K562 (cell line): Measurements from ENCODE around the gene EIF4E3. TPM values are rescaled to one million over a fixed set of nuclear protein-coding genes. Genes with fewer than 3 reads are reported as not detected.

Experiments used
- ATAC-seq: fragments of 200-7000 bp; cut with Tn5 transposase; 3 replicates; pipeline ENCODE4 v1.9.1; 2020; ENCODE audit warnings: moderate library complexity
- BruUV-seq: library from RNA; stranded (reverse); fragments of 400-500 nt; replicated peaks from 2 replicates; lab custom pipeline; 2021; lab: Mats Ljungman, UMichigan
- CTCF ChIA-PET: fragments of 300-600 bp; formaldehyde crosslinking; extraction: SDS; loops from one replicate; lab custom pipeline; 2021; ENCODE audit warnings: low intra/inter-chr PET ratio; lab: Yijun Ruan, JAX
- POLR2A ChIA-PET: fragments of 300-600, 350-650 bp; sonication (Branson Sonifier 250); formaldehyde crosslinking; extraction: SDS; loops from one replicate; lab custom pipeline; 2021; ENCODE audit warnings: antibody characterized with exemption, inconsistent platforms; lab: Yijun Ruan, JAX
- DNase-seq, 4 experiments: peaks; one replicate each; pipeline versions ENCODE4 v3.0.0 to v3.0.0-alpha.2; 2011 to 2018; ENCODE audit warnings: low spot score in 3 of 4, mixed read lengths in 3 of 4; ENCODE audit errors: extremely low read depth in 1 of 4
- FAIRE-seq: peaks from 2 replicates; lab custom pipeline; 2011; peaks lifted over from hg19 to GRCh38; lab: Jason Lieb, UNC
- H2AFZ ChIP-seq: 2 replicates; pipeline ENCODE4 v1.6.0; 2011; ENCODE audit warnings: low read depth, low read length, control low read depth, inconsistent platforms
- H3K27ac ChIP-seq: fragments of 200-600 bp; 3 replicates; pipeline ENCODE4 v1.8.0; 2011; ENCODE audit warnings: low read depth, mild to moderate bottlenecking, control low read depth, inconsistent platforms, low read length, moderate library complexity, mixed read lengths; ENCODE audit errors: extremely low read depth
- H3K27me3 ChIP-seq, 2 experiments: fragments of 300-600 bp in 1 of 2; 2 replicates in 1 of 2; 3 replicates in 1 of 2; pipeline versions ENCODE4 v1.6.0 to v1.8.0; 2011; ENCODE audit warnings: inconsistent platforms in 2 of 2, low read length in 2 of 2, mild to moderate bottlenecking in 1 of 2, mixed read lengths in 1 of 2, moderate library complexity in 1 of 2; ENCODE audit not compliant: control insufficient read depth in 2 of 2, insufficient read depth in 2 of 2
- H3K36me3 ChIP-seq: fragments of 300-600 bp; 3 replicates; pipeline ENCODE4 v1.8.0; 2011; ENCODE audit warnings: mild to moderate bottlenecking, low read length, inconsistent platforms; ENCODE audit not compliant: control insufficient read depth, insufficient read depth
- H3K4me1 ChIP-seq, 2 experiments: fragments of 200-600 bp in 1 of 2; replicated peaks in 1 of 2; 2 replicates in 1 of 2; 3 replicates in 1 of 2; pipeline versions ENCODE4 v1.5.1 to v1.8.0; 2011; ENCODE audit warnings: inconsistent platforms in 2 of 2, low read length in 2 of 2, mild to moderate bottlenecking in 1 of 2, mixed read lengths in 1 of 2, moderate library complexity in 1 of 2; ENCODE audit not compliant: control insufficient read depth in 2 of 2, insufficient read depth in 2 of 2
- H3K4me2 ChIP-seq: 2 replicates; pipeline ENCODE4 v1.6.1; 2011; ENCODE audit warnings: low read length, control low read depth, inconsistent platforms, mixed read lengths; ENCODE audit not compliant: insufficient read depth
- H3K4me3 ChIP-seq: fragments of 200-600 bp; sonication (generic), shearing (Covaris generic); 2 replicates; pipeline ENCODE4 v1.5.1; 2016; ENCODE audit warnings: control low read depth, inconsistent platforms
- H3K79me2 ChIP-seq: fragments of 200-600 bp; 3 replicates; pipeline ENCODE4 v1.8.0; 2011; ENCODE audit warnings: low read length, inconsistent platforms; ENCODE audit not compliant: control insufficient read depth, insufficient read depth
- H3K9ac ChIP-seq, 2 experiments: 2 replicates each; pipeline versions ENCODE4 v1.6.0 to v1.6.1; 2011; ENCODE audit warnings: low read depth in 2 of 2, low read length in 2 of 2, control low read depth in 1 of 2, inconsistent platforms in 1 of 2, mild to moderate bottlenecking in 1 of 2, mixed read lengths in 1 of 2; ENCODE audit not compliant: insufficient read depth in 1 of 2
- H3K9me1 ChIP-seq: one replicate; pipeline ENCODE4 v1.6.0; 2011; ENCODE audit warnings: inconsistent platforms, mild to moderate bottlenecking, low read length, moderate library complexity; ENCODE audit not compliant: control insufficient read depth, insufficient read depth
- H3K9me3 ChIP-seq: replicated peaks from 2 replicates; pipeline ENCODE4 v1.5.1; 2011; ENCODE audit warnings: low read depth, low read length, inconsistent platforms; ENCODE audit not compliant: control insufficient read depth, insufficient read depth
- H4K20me1 ChIP-seq: replicated peaks from 2 replicates; pipeline ENCODE4 v1.6.1; 2011; ENCODE audit warnings: low read length, inconsistent platforms, mixed read lengths; ENCODE audit not compliant: control insufficient read depth, insufficient read depth
- KAT7 ChIP-seq: sonication (generic); formaldehyde crosslinking; IDR thresholded peaks from 2 replicates; pipeline ENCODE4 v1.8.0; 2022; ENCODE audit warnings: missing genetic modification reagents, mild to moderate bottlenecking, borderline replicate concordance
- NEUROD1 ChIP-seq: fragments of 150-350 bp; IDR thresholded peaks from 2 replicates; pipeline ENCODE4 v1.6.1; 2014; ENCODE audit warnings: borderline replicate concordance, low read length, low read depth; ENCODE audit not compliant: partially characterized antibody
- OTX1 ChIP-seq: fragments of 450-650 bp; formaldehyde crosslinking; IDR thresholded peaks from 2 replicates; pipeline ENCODE4 v1.4.0; 2022; ENCODE audit warnings: mild to moderate bottlenecking
- ZFP30 ChIP-seq: fragments of 250-450 bp; sonication (Bioruptor Pico); IDR thresholded peaks from 2 replicates; pipeline ENCODE4 v1.8.0; 2022; ENCODE audit warnings: moderate library complexity, mild to moderate bottlenecking, inconsistent platforms, borderline replicate concordance
- WGBS: fragments of 100-300 bp; shearing (Covaris generic); methylation state at CpG from one replicate; pipeline ENCODE4 v1.1.6; 2016; ENCODE audit warnings: low coverage, mixed read lengths; ENCODE audit not compliant: insufficient coverage; ENCODE audit errors: missing lambda C conversion rate; 5-methylcytosine and 5-hydroxymethylcytosine counted together
- in situ Hi-C: fragments of 300-500 bp; cut with MboI; formaldehyde crosslinking; loops from 4 replicates; pipeline ENCODE4 v1.15.0; 2018; ENCODE audit warnings: inconsistent platforms, mixed read lengths
- intact Hi-C: fragments of 100-400 bp; cut with micrococcal nuclease; formaldehyde crosslinking; loops from 2 replicates; pipeline ENCODE4 v1.14.2; 2022
- polyA plus RNA-seq, 8 experiments: library from polyadenylated mRNA; depleted of rRNA in 4 of 8; stranded (reverse) in 5 of 8; unstranded in 3 of 8; fragments of >200 nt; fragmentation: Nextera tagmentation in 2 of 8; fragmentation: Illumina TruSeq in 1 of 8; extraction: Ambion mirVana in 2 of 8; extraction: Trizol in 1 of 8; gene quantifications; 2 replicates each; pipeline versions ENCODE4 v1.2.1 to v1.2.3, GENCODE V29; 2011 to 2014; ENCODE audit warnings: inconsistent platforms in 1 of 8, missing spikeins in 1 of 8
- total RNA-seq, 7 experiments: library from RNA; depleted of rRNA in 6 of 7; stranded (reverse); fragments of >200 nt in 6 of 7; fragmentation: Illumina TruSeq in 2 of 7; extraction: Trizol in 2 of 7; gene quantifications; 2 replicates each; pipeline versions ENCODE4 v1.2.1 to v1.2.3, GENCODE V29; 2011 to 2021; ENCODE audit warnings: low replicate concordance in 1 of 7
- TF ChIP-seq, protein P1 (sequence below), 2 experiments: fragments of 450-650 bp in 1 of 2; sonication (generic) in 1 of 2; formaldehyde crosslinking in 1 of 2; IDR thresholded peaks in 1 of 2; conservative IDR thresholded peaks in 1 of 2; 2 replicates each; pipeline versions ENCODE4 v1.6.1 to v1.8.1; 2016 to 2023; ENCODE audit warnings: mild to moderate bottlenecking in 2 of 2, moderate library complexity in 2 of 2, inconsistent platforms in 1 of 2, missing genetic modification reagents in 1 of 2
- TF ChIP-seq, protein P2 (sequence below): fragments of 250-450 bp; sonication (Bioruptor Pico); IDR thresholded peaks from 2 replicates; pipeline ENCODE4 v1.4.0; 2020; ENCODE audit warnings: mild to moderate bottlenecking
- TF ChIP-seq, protein P3 (sequence below): sonication (generic); formaldehyde crosslinking; IDR thresholded peaks from 2 replicates; pipeline ENCODE4 v1.8.0; 2023; ENCODE audit warnings: mild to moderate bottlenecking, missing genetic modification reagents

The EIF4E3 gene
- total and polyA plus RNA-seq, 9 of the 15 experiments (the other 6 are each of a cell fraction or from before 2014, with no cell fraction given), result 0.18 to 2.5 (median 1.1) TPM

DNA sequence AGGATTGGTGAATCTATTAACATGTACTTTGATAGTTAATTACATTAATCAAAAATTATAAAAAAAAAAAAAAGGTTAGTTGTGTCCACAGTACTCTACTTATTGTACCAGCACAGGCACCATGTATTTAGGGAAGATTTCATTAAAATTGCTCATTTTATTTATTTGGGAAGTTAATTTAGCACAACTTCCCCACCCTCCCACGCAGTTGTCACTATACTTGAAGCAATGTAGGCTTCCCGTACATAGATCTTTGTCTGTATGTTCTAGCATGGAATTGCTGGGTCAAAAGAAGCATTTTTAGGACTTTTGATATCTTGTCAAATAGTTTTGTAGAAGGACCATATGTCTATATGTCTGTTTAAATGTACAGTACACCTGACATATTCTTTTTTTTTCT lies 32.9 kb upstream of the EIF4E3 start:
- ChIA-PET POLR2A (no interaction called here), CTCF (no interaction called here)
- H3K27me3 ChIP-seq, result peaks cover 0 to 7% of the 10 kb centered on the region in 2 experiments; a peak in 3 of 5 replicates
- H3K4me3 ChIP-seq, result no peak overlapping the region
- no peak for TF ChIP-seq ZFP30 (CRISPR knock-in tag)
- H3K9ac ChIP-seq, result no peak overlapping the region
- H3K9me3 ChIP-seq, result no peaks in the 10 kb centered on the region
- BruUV-seq, result no TSS peak
- intact Hi-C loops, result no loop called here
- H3K4me2 ChIP-seq, result no peak overlapping the region
- H3K27ac ChIP-seq, result no peak overlapping the region
- no peaks in the 10 kb centered on the region; a peak in 1 of 5 replicates for H3K4me1 ChIP-seq
- no peaks in the 10 kb centered on the region for H3K36me3 ChIP-seq
- H4K20me1 ChIP-seq, result no peaks in the 10 kb centered on the region
- ATAC-seq, result no peak
- in situ Hi-C loops, result no loop called here
- H3K9me1 ChIP-seq, result no peaks in the 10 kb centered on the region
- H3K79me2 ChIP-seq, result no peaks in the 10 kb centered on the region
- H2AFZ ChIP-seq, result no peak overlapping the region
- no peak for FAIRE-seq
- 0% methylated on average over 2 of the region's 2 CpGs for WGBS
- no peak for DNase-seq

DNA sequence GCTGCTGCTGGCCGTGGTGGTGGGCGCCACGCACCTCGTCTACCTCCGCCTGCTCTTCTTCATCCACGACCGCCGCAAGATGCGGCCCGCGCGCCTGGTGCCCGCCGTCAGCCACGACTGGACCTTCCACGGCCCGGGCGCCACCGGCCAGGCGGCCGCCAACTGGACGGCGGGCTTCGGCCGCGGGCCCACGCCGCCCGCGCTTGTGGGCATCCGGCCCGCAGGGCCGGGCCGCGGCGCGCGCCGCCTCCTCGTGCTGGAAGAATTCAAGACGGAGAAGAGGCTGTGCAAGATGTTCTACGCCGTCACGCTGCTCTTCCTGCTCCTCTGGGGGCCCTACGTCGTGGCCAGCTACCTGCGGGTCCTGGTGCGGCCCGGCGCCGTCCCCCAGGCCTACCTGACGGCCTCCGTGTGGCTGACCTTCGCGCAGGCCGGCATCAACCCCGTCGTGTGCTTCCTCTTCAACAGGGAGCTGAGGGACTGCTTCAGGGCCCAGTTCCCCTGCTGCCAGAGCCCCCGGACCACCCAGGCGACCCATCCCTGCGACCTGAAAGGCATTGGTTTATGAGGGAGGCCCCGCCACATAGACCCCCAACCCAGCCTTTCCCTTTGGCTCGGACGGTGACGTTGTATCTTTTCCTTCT lies 29.5 kb upstream of the EIF4E3 start:
- 43% methylated on average over 24 of the region's 65 CpGs for WGBS
- H3K4me3 ChIP-seq, result no peak overlapping the region
- H3K9me3 ChIP-seq, result no peaks in the 10 kb centered on the region
- ChIA-PET POLR2A (no interaction called here), CTCF (no interaction called here)
- H3K4me1 ChIP-seq, result no peaks in the 10 kb centered on the region
- no peaks in the 10 kb centered on the region for H3K36me3 ChIP-seq
- no peak overlapping the region for H3K27ac ChIP-seq
- H3K9ac ChIP-seq, result no peak overlapping the region
- BruUV-seq, result no TSS peak
- intact Hi-C loops, result no loop called here
- no peaks in the 10 kb centered on the region for H3K9me1 ChIP-seq
- no peaks in the 10 kb centered on the region for H3K79me2 ChIP-seq
- DNase-seq (no peak), ATAC-seq (no peak), FAIRE-seq (no peak)
- in situ Hi-C loops, result no loop called here
- no peak overlapping the region for H2AFZ ChIP-seq
- peaks cover 0 to 10% of the 10 kb centered on the region in 2 experiments; a peak in 3 of 5 replicates for H3K27me3 ChIP-seq
- H4K20me1 ChIP-seq, result no peaks in the 10 kb centered on the region
- H3K4me2 ChIP-seq, result no peak overlapping the region
- TF ChIP-seq, protein P1, sequence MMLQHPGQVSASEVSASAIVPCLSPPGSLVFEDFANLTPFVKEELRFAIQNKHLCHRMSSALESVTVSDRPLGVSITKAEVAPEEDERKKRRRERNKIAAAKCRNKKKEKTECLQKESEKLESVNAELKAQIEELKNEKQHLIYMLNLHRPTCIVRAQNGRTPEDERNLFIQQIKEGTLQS (IDR thresholded peaks at IDR 0.05), result no peak
- TF ChIP-seq, protein P1 (CRISPR knock-in tag; conservative IDR thresholded peaks at IDR 0.05), result no peak
- TF ChIP-seq, protein P2, sequence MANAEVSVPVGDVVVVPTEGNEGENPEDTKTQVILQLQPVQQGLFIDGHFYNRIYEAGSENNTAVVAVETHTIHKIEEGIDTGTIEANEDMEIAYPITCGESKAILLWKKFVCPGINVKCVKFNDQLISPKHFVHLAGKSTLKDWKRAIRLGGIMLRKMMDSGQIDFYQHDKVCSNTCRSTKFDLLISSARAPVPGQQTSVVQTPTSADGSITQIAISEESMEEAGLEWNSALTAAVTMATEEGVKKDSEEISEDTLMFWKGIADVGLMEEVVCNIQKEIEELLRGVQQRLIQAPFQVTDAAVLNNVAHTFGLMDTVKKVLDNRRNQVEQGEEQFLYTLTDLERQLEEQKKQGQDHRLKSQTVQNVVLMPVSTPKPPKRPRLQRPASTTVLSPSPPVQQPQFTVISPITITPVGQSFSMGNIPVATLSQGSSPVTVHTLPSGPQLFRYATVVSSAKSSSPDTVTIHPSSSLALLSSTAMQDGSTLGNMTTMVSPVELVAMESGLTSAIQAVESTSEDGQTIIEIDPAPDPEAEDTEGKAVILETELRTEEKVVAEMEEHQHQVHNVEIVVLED (CRISPR knock-in tag), result no peak
- TF ChIP-seq KAT7 (CRISPR knock-in tag) (no peak), OTX1 (CRISPR knock-in tag) (no peak), NEUROD1 (no peak)
- TF ChIP-seq, protein P3, sequence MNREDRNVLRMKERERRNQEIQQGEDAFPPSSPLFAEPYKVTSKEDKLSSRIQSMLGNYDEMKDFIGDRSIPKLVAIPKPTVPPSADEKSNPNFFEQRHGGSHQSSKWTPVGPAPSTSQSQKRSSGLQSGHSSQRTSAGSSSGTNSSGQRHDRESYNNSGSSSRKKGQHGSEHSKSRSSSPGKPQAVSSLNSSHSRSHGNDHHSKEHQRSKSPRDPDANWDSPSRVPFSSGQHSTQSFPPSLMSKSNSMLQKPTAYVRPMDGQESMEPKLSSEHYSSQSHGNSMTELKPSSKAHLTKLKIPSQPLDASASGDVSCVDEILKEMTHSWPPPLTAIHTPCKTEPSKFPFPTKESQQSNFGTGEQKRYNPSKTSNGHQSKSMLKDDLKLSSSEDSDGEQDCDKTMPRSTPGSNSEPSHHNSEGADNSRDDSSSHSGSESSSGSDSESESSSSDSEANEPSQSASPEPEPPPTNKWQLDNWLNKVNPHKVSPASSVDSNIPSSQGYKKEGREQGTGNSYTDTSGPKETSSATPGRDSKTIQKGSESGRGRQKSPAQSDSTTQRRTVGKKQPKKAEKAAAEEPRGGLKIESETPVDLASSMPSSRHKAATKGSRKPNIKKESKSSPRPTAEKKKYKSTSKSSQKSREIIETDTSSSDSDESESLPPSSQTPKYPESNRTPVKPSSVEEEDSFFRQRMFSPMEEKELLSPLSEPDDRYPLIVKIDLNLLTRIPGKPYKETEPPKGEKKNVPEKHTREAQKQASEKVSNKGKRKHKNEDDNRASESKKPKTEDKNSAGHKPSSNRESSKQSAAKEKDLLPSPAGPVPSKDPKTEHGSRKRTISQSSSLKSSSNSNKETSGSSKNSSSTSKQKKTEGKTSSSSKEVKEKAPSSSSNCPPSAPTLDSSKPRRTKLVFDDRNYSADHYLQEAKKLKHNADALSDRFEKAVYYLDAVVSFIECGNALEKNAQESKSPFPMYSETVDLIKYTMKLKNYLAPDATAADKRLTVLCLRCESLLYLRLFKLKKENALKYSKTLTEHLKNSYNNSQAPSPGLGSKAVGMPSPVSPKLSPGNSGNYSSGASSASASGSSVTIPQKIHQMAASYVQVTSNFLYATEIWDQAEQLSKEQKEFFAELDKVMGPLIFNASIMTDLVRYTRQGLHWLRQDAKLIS (CRISPR knock-in tag), result no peak
